Uterus (tissue), 4 donors: Measurements from ENCODE around the gene MCEE. TPM values are rescaled to one million over a fixed set of nuclear protein-coding genes. Genes with fewer than 3 reads are reported as not detected.

Experiments
- DNase-seq, 2 donors: peaks; one replicate each; pipeline ENCODE4 v3.0.0-alpha.2; 2019 to 2020
- H3K27ac ChIP-seq, 2 donors: fragments of 200-600 bp; sonication (generic); 1 replicate in 1 of 2; 2 replicates in 1 of 2; pipeline ENCODE4 v1.5.1; 2016 to 2018
- H3K27me3 ChIP-seq, 2 donors: fragments of 200-600 bp; sonication (generic); one replicate each; pipeline ENCODE4 v1.5.1; 2018 to 2019; ENCODE audit warnings: control low read depth in 1 of 2
- H3K36me3 ChIP-seq, 2 donors: fragments of 200-600 bp; sonication (generic); one replicate each; pipeline ENCODE4 v1.5.1; 2019; ENCODE audit warnings: control low read depth in 1 of 2
- H3K4me1 ChIP-seq, 2 donors: fragments of 200-600 bp; sonication (generic); one replicate each; pipeline ENCODE4 v1.5.1; 2018 to 2019; ENCODE audit warnings: control low read depth in 1 of 2
- H3K4me3 ChIP-seq, 2 donors: fragments of 200-600 bp; sonication (generic); 1 replicate in 1 of 2; 2 replicates in 1 of 2; pipeline ENCODE4 v1.5.1; 2018 to 2019; ENCODE audit warnings: mild to moderate bottlenecking in 1 of 2
- H3K9me3 ChIP-seq, 2 donors: fragments of 200-600 bp; sonication (generic); one replicate each; pipeline ENCODE4 v1.5.1; 2019; ENCODE audit warnings: control low read depth in 1 of 2
- CTCF ChIP-seq, 4 experiments: fragments of 200-600 bp in 2 of 4; fragments of 450-650 bp in 2 of 4; sonication (generic) in 2 of 4; IDR thresholded peaks; one replicate each; pipeline ENCODE4 v1.5.1; 2016 to 2019; ENCODE audit warnings: antibody characterized with exemption in 4 of 4, mild to moderate bottlenecking in 2 of 4, moderate library complexity in 1 of 4
- POLR2A ChIP-seq, 2 donors: fragments of 450-650 bp; IDR thresholded peaks; one replicate each; pipeline ENCODE4 v1.6.1; 2016; ENCODE audit warnings: antibody characterized with exemption in 2 of 2, mild to moderate bottlenecking in 1 of 2, moderate library complexity in 1 of 2
- intact Hi-C: fragments of 100-400 bp; cut with DNase I; formaldehyde crosslinking; loops from one replicate; pipeline ENCODE4 v1.15.1; 2023; ENCODE audit warnings: low total_unique reads
- small RNA-seq: library from RNA; depleted of rRNA; stranded (forward); fragments of <200 nt; gene quantifications from one replicate; pipeline ENCODE3, GENCODE V24; 2016
- total RNA-seq, 4 donors: library from RNA; depleted of rRNA in 3 of 4; stranded (reverse); fragments of >200 nt in 3 of 4; gene quantifications; one replicate each; pipeline versions ENCODE4 v1.1.0 to v1.2.4, GENCODE V29; 2014 to 2023
- donor health status: DM: yes; HTN: yes; CAD: no.

Gene MCEE
- total RNA-seq, 4 donors from 2014 or later, result 9.5 to 40.0 (median 23.2) TPM; not detected in 1

- no peaks in the 10 kb centered on the region for H3K36me3 ChIP-seq
- DNase-seq, result no peak
- no peak overlapping the region for H3K4me3 ChIP-seq
- TF ChIP-seq CTCF (IDR thresholded peaks at IDR 0.05) (no peak), POLR2A (IDR thresholded peaks at IDR 0.05) (no peak)
- H3K4me1 ChIP-seq, result no peaks in the 10 kb centered on the region
- intact Hi-C loops, result no loop called here
- H3K27ac ChIP-seq, result no peak overlapping the region
- no peaks in the 10 kb centered on the region for H3K27me3 ChIP-seq
- no peaks in the 10 kb centered on the region for H3K9me3 ChIP-seq
These were observed 65.9 kb downstream of the MCEE start for GRCh38 chr2:71064110-71064611.

GRCh38 chr2:71063216-71063615, 66.8 kb downstream of the MCEE start:
- Histone ChIP-seq H3K36me3 (no peaks in the 10 kb centered on the region), H3K9me3 (no peaks in the 10 kb centered on the region), H3K27me3 (no peaks in the 10 kb centered on the region), H3K4me3 (no peak overlapping the region), H3K27ac (no peak overlapping the region), H3K4me1 (no peaks in the 10 kb centered on the region)
- intact Hi-C loops, result no loop called here
- TF ChIP-seq CTCF (IDR thresholded peaks at IDR 0.05), result no peak
- TF ChIP-seq POLR2A (IDR thresholded peaks at IDR 0.05), result no peak
- no peak for DNase-seq

DNA sequence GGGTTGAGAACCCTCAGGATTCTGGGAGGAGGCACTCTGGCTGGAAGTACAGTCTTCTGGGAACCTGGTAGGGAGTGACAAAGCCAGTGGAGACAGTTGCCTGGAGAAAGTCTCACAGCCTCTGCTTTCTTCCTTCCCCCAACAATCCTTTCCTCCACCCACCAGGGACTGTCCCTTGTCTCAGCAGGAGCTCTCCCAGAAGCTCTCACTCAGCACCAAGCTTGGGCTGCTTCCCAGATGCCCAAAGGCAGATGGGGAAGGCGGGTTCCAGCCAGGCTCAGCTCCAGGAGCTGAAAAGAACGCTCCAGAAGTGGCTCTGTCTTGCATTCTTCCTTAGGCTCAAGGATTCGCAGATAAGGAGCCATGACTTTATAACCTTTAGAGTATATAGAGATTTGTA, 69.2 kb downstream of the MCEE start:
- no peaks in the 10 kb centered on the region for H3K27me3 ChIP-seq

DNA sequence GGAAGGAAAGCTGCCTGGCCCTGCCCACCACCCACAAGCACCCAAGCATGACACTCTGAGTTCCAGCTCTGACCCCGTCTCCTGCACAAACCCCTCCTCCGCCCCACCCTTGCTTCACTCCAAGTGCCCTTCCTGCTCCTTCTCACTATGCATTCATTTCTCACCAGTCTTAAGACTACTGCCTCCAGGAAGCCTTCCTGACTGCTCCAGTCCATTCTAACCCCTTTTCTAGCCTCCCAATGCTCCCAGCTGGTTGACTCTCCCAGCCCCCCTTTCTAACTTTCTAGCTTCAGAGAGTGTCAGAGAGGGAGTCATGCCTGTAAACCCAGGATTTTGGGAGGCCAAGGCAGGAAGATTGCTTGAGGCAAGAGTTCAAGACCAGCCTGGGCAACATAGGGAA, 69.8 kb downstream of the MCEE start:
- TF ChIP-seq CTCF (IDR thresholded peaks at IDR 0.05), result no peak
- no peak for TF ChIP-seq POLR2A (IDR thresholded peaks at IDR 0.05)
- Histone ChIP-seq H3K9me3 (no peaks in the 10 kb centered on the region), H3K4me3 (no peak overlapping the region), H3K36me3 (no peaks in the 10 kb centered on the region), H3K27ac (no peak overlapping the region), H3K27me3 (no peaks in the 10 kb centered on the region), H3K4me1 (no peaks in the 10 kb centered on the region)
- intact Hi-C loops, result no loop called here
- DNase-seq, result no peak

More for the DNA sequence above, 69.2 kb downstream of the MCEE start:
- intact Hi-C loops, result no loop called here
- H3K36me3 ChIP-seq, result no peaks in the 10 kb centered on the region
- TF ChIP-seq POLR2A (IDR thresholded peaks at IDR 0.05) (no peak), CTCF (IDR thresholded peaks at IDR 0.05) (no peak)
- DNase-seq, result no peak
- no peaks in the 10 kb centered on the region for H3K4me1 ChIP-seq
- no peaks in the 10 kb centered on the region for H3K9me3 ChIP-seq
- no peak overlapping the region for H3K4me3 ChIP-seq
- H3K27ac ChIP-seq, result no peak overlapping the region

Small RNA genes lying within 50 kb of the gene (small RNA-seq; reads per million reads assigned to genes)
- gene AC007881.1, result not detected

Other genes with a start within 250 kb of the MCEE start
- 1 to 10 TPM in 3 of 4 donors, under 1 TPM in 1; 0.35 to 6.8 (median 2.4) TPM for gene VAX2, start 229.7 kb downstream of the MCEE start, total RNA-seq
- 1 to 10 TPM in 2 of 4 donors, not detected in 2; 3.4 to 3.7 TPM for gene ATP6V1B1, start 194.3 kb downstream of the MCEE start, total RNA-seq
- 1 to 10 TPM in 2 of 4 donors, not detected in 2; 1.8 to 3.7 TPM for gene ANKRD53, start 151.6 kb downstream of the MCEE start, total RNA-seq
- 10 to 100 TPM; 10.2 to 81.8 (median 53.7) TPM for gene TEX261, start 135.4 kb downstream of the MCEE start, total RNA-seq
- 10 to 100 TPM; 17.2 to 69.0 (median 55.1) TPM for gene NAGK, start 61.6 kb downstream of the MCEE start, total RNA-seq
- 10 to 100 TPM; 14.7 to 43.1 (median 21.0) TPM for gene MPHOSPH10, start 405 bp upstream of the MCEE start, total RNA-seq
- 10 to 100 TPM in 2 of 4 donors, 1 to 10 TPM in 2; 3.6 to 12.9 (median 8.7) TPM for gene PAIP2B, start 96.9 kb upstream of the MCEE start, total RNA-seq
- 100 to 1,000 TPM; 195 to 326 (median 252) TPM for gene ZNF638, start 201.6 kb upstream of the MCEE start, total RNA-seq